Erythroblast (primary cell): ENCODE measurements around the gene GJA8.
"Not testable (repeated sequence)": the region's sequence is repeated elsewhere in the genome, so short reads cannot be mapped to it uniquely, and the experiment has no call there.

Experiments
- GATA1 ChIP-seq: IDR thresholded peaks from 2 replicates; pipeline ENCODE4 v1.6.1; 2011; ENCODE audit warnings: low read depth, mild to moderate bottlenecking, control low read depth, low read length, moderate library complexity
- POLR2A ChIP-seq: IDR thresholded peaks from 2 replicates; pipeline ENCODE4 v1.6.1; 2011; ENCODE audit warnings: mild to moderate bottlenecking, low read length

DNA sequence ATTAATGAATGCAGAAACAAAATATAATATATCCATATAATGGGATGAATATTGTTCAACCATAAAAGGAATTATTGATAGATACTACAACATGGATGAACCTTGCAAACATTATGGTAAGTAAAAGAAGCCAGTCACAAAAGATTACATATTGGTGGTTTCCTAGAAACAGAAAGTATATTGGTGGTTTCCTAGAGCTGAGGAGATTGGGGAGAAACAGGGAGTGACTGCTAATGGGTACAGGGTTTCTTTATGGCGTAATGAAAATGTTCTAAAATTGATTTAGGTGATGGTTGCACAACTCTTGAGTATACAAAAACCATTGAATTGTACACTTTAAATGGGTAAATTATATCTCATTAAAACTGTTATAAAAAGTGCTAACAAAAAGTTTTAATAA is 40.0 kb downstream of the GJA8 start:
- not testable (repeated sequence) for TF ChIP-seq POLR2A, GATA1
